DMS 273 (cell line): ENCODE data around the gene PATE4.

Experiments used
- DNase-seq: peaks from one replicate; lab custom pipeline; 2025; ENCODE audit not compliant: unreplicated experiment; lab: John Stamatoyannopoulos, UW

The PATE4 gene

DNA sequence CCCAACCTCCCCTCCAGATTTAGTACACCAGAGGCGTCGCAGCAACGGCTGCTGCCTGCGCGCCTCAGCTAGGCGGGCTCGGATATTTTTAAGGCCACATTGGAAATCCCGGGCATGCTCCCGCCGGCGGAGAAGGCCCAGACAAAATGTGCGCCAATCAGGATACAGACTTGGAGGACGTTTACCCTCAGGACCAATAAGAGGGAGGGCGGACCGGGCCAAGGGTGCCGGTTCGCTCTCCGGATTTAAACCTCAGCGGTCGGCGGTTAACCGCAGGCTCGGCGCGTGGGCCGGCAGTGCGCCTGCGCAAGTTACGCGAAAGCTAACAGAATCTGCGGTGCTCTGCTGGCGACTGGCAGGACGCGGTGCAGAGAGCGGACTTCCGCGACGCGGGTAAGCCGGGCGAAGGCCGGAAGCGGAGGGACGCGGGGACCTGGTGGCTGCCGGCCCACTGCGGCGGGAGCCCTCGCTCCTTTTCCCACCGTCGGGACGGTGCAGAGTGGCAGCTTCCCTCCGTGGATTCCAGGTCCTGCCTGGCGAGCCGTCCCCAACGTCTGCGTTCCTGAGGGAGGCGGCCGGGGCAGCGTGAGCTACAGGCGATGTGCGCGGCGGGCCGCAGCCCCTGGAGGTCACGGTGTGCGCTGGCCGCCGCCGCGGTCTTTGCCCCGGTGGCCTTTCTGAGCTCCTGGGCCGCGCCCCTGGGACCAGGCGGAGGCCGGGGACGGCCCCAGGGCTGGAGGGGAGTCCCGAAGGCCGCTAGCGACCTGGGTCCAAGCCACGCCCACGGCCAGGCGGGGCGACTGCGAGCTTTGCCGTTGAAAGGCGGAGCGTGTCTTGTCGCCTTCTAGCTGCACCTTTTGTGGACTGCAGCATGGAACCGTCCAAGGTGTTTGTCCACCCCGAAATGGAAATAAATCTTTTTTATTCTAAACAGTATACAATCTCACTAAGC is 54.5 kb downstream of the PATE4 start, which contains the start of gene HYLS1:
HYLS1 (plus strand) TSS at position 296 of the 952 bp plus-strand sequence. CDS start 11,701 bp downstream, outside the sequence.
- peak; percentile 86 for DNase-seq
